RCC 7860 (cell line): ENCODE measurements around the gene LGALS3.
A peak's percentile ranks its signal among the peaks of the same experiment; 100 is the strongest.

Source experiments
- DNase-seq: peaks from one replicate; pipeline ENCODE4 v3.0.0-alpha.2; 2015; ENCODE audit warnings: low spot score
- FAIRE-seq: peaks from 2 replicates; lab custom pipeline; 2012; peaks lifted over from hg19 to GRCh38; lab: Jason Lieb, UNC

Gene LGALS3

GRCh38 chr14:55180434-55180833, 51.4 kb downstream of the LGALS3 start:
- FAIRE-seq (no peak), DNase-seq (no peak)

DNA sequence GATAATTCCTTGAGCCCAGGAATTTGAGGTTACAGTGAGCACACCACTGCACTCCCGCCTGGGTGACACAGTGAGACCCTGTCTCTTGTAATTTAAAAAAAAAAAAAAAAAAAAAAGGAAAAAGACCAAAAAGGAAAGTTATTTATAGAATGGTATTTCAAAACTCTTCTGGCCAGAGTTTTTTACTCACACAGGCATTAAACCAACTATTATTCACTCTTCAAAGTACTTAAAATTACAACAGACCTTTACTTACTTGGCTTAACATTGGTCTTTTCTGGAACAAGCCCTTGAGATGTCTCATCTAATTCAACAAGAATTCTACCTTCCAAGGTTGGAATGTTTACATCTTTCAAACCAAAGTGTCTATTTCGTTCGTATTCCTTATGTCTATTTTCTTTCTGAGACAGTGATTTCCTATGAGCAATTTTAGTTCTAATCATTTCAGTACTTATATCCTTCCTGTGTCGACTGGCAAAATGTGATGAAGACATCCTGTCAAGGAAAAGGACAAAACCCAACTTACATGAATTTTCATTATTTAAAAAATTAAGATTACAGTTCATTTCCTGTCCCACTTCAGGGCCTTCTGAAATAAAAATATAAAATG, 59.7 kb downstream of the LGALS3 start:
- FAIRE-seq (no peak), DNase-seq (no peak)

GRCh38 chr14:55190906-55191202, 61.8 kb downstream of the LGALS3 start:
- FAIRE-seq (no peak), DNase-seq (no peak)

DNA sequence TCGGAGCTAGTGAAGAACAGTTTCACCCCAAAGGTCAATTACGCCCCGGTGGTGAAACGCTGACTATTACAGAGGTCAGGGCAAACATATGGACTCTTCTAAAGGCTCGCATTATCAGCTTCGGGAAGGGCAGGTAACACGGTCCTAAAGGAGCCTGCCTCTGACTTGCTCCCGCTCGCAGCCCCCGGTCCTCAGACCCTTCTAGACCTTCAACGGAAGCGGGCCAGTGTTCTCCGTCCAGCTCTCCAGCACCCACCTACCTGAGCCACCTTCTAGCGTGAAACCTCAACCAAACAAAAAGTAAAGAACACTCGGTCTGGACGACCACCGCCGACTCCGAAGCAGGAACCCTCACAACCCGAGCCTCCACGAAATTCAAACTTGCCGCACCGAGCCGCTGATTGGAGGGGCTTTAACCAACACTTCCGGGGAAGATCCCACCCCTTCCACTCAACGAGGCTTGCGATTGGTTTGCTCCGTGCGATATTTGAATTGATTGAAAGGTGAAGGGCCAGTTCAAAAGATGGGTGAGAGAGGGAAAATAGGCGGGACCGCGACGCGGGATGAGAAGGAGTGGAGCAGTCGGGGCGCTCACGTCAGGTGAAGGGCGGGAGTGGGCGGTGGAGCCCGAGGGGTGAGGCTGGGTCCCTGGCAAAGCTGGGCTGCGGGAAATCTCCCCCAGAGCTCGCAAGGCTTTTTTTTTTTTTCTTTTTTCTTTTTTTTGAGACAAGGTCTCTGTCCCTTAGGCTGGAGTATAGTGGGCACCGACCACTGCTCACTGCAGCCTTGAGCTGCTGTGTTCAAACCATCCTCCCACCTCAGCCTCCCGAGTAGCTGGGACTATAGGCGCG, 62.4 kb downstream of the LGALS3 start, which contains the start of gene DLGAP5:
Gene DLGAP5 (minus strand): TSS at position 383 of the 851 bp plus-strand sequence. CDS start 2,406 bp downstream, outside the sequence.
- peak; percentile 76 for FAIRE-seq

GRCh38 chr14:55192054-55192621, 63.1 kb downstream of the LGALS3 start:
- no peak for DNase-seq
- FAIRE-seq: no peak

More for the DNA sequence above, 62.4 kb downstream of the LGALS3 start, which contains the start of gene DLGAP5:
- peak; percentile 85 for DNase-seq

- DNase-seq: no peak
- no peak for FAIRE-seq
Measured at GRCh38 chr14:55194656-55195355, 65.8 kb downstream of the LGALS3 start.
